Activated CD4-positive, alpha-beta memory T cell treated with anti-CD3 and anti-CD28 coated beads for 36 hours (primary cell): ENCODE data around the gene GPR18. TPM values are rescaled to one million over a fixed set of nuclear protein-coding genes. Genes with fewer than 3 reads are reported as not detected.

Experiments
- CTCF ChIA-PET: fragments of 350-600 bp; sonication (Branson Sonifier 250); formaldehyde crosslinking; loops from one replicate; lab custom pipeline; 2021; ENCODE audit warnings: antibody characterized with exemption, inconsistent platforms; lab: Charles Lee
- POLR2A ChIA-PET: fragments of 350-600 bp; sonication (Branson Sonifier 250); formaldehyde crosslinking; loops from one replicate; lab custom pipeline; 2021; ENCODE audit warnings: antibody characterized with exemption; lab: Charles Lee
- DNase-seq: peaks from one replicate; pipeline ENCODE4 v3.0.0-alpha.2; 2020
- H3K27ac Mint-ChIP-seq: one replicate; pipeline ENCODE4 v1.8.0; 2021; ENCODE audit warnings: mixed read lengths
- H3K27me3 Mint-ChIP-seq: one replicate; pipeline ENCODE4 v1.8.0; 2021; ENCODE audit warnings: mixed read lengths
- H3K36me3 Mint-ChIP-seq: one replicate; pipeline ENCODE4 v1.8.0; 2021; ENCODE audit warnings: mixed read lengths
- H3K4me1 Mint-ChIP-seq: one replicate; pipeline ENCODE4 v1.8.0; 2021; ENCODE audit warnings: low read depth, mixed read lengths
- H3K4me3 Mint-ChIP-seq: one replicate; pipeline ENCODE4 v1.8.0; 2021; ENCODE audit warnings: mild to moderate bottlenecking, mixed read lengths
- H3K9me3 Mint-ChIP-seq: one replicate; pipeline ENCODE4 v1.8.0; 2021; ENCODE audit warnings: mixed read lengths
- intact Hi-C: fragments of 100-400 bp; cut with micrococcal nuclease; formaldehyde crosslinking; loops from one replicate; pipeline ENCODE4 v1.15.1; 2023
- total RNA-seq, 2 experiments: library from RNA; stranded (reverse); gene quantifications; one replicate each; pipeline ENCODE4 v1.2.3, GENCODE V29; 2021

The GPR18 gene
- total RNA-seq, 2 experiments from 2014 or later = 2.4 to 2.8 TPM

- no peak overlapping the region for H3K27ac Mint-ChIP-seq
- H3K4me3 Mint-ChIP-seq = no peak overlapping the region
Observed at GRCh38 chr13:99278843-99279242, 20.7 kb upstream of the GPR18 start.

GRCh38 chr13:99278200-99278599 is 20.0 kb upstream of the GPR18 start:
- Mint-ChIP-seq H3K27me3 (no peaks in the 10 kb centered on the region), H3K9me3 (no peaks in the 10 kb centered on the region), H3K4me1 (peaks cover 93% of the 10 kb centered on the region), H3K27ac (no peak overlapping the region), H3K36me3 (peaks cover 15% of the 10 kb centered on the region), H3K4me3 (no peak overlapping the region)
- CTCF ChIA-PET = interaction anchor here (0.7 to 2.3 kb wide), 2 partner anchors 12 to 158 kb away, joined by 4 to 9 read pairs; no protein-coding TSS in a partner anchor
- no peak for DNase-seq
- intact Hi-C loops = no loop called here
- POLR2A ChIA-PET = interaction anchor here (1.5 kb wide), 1 partner anchor 26 kb away, joined by 4 read pairs; no protein-coding TSS in a partner anchor

More at GRCh38 chr13:99278843-99279242, 20.7 kb upstream of the GPR18 start:
- Mint-ChIP-seq H3K27me3 (no peaks in the 10 kb centered on the region), H3K4me1 (peaks cover 89% of the 10 kb centered on the region), H3K9me3 (no peaks in the 10 kb centered on the region), H3K36me3 (peaks cover 13% of the 10 kb centered on the region)
- no peak for DNase-seq
- ChIA-PET CTCF (interaction anchor here (1.4 to 2.3 kb wide), 2 partner anchors 13 to 158 kb away, joined by 6 to 9 read pairs; no protein-coding TSS in a partner anchor), POLR2A (interaction anchor here (1.5 kb wide), 1 partner anchor 25 kb away, joined by 4 read pairs; no protein-coding TSS in a partner anchor)
- intact Hi-C loops = loop anchor here (1.0 kb wide), 1 partner anchor 9 kb away; no protein-coding TSS in a partner anchor

- H3K27ac Mint-ChIP-seq = no peak overlapping the region
- no peaks in the 10 kb centered on the region for H3K27me3 Mint-ChIP-seq
- ChIA-PET POLR2A (no interaction called here), CTCF (interaction anchor here (0.7 to 2.3 kb wide), 4 partner anchors 11 to 159 kb away, joined by 4 to 9 read pairs (median 5); no protein-coding TSS in a partner anchor)
- peaks cover 19% of the 10 kb centered on the region for H3K36me3 Mint-ChIP-seq
- H3K4me3 Mint-ChIP-seq = no peak overlapping the region
- DNase-seq = no peak
- intact Hi-C loops = no loop called here
- peaks cover 2% of the 10 kb centered on the region for H3K9me3 Mint-ChIP-seq
- H3K4me1 Mint-ChIP-seq = peaks cover 92% of the 10 kb centered on the region
Observed at GRCh38 chr13:99277629-99278028, 19.4 kb upstream of the GPR18 start.

DNA sequence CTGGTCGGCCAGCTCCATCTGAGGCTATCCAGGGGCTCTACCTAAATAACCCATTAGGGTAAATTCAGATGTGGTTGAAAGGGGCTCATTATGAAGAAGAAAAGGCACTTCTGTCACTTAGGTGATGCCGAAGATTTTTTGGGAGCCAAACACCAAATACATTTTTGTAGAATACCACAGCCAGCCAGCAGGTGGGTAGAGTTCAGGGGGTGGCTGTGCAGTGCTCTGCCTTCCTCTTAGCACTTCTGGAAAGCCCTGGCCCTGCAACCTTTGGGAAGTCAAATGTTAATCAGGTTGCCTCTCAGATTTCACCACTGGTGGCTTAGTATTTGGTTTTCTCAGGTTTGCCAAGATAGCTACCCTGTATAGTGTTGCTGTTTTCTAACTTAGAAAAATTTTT is 18.5 kb upstream of the GPR18 start:
- ChIA-PET POLR2A (no interaction called here), CTCF (interaction anchor here (1.4 to 11.2 kb wide), 3 partner anchors 12 to 158 kb away, joined by 5 to 271 read pairs (median 5); no protein-coding TSS in a partner anchor)
- Mint-ChIP-seq H3K36me3 (peaks cover 28% of the 10 kb centered on the region), H3K27me3 (no peaks in the 10 kb centered on the region), H3K27ac (no peak overlapping the region), H3K4me1 (peaks cover 92% of the 10 kb centered on the region), H3K9me3 (peaks cover 9% of the 10 kb centered on the region), H3K4me3 (no peak overlapping the region)
- intact Hi-C loops = no loop called here
- DNase-seq = no peak

DNA sequence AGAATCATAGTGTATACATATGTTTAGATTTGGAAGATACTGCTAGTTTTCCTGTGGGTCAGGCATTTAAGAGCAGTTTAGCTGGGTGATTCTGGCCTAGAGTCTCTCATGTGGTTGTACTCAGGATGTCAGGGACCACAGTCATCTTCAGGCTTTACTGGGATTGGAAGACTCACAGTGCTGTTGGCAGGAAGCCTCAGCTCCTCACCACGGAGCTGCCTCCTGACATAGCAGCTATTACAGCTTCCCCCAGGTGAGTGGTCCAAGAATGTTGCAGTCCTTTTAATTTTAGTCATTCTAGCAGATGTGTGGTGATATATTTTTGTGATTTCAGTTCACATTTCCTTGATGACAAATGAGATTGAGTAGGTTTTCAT is 16.9 kb upstream of the GPR18 start:
- H3K27ac Mint-ChIP-seq = peak overlapping the region; percentile 44
- H3K4me3 Mint-ChIP-seq = no peak overlapping the region
- CTCF ChIA-PET = interaction anchor here (0.7 to 11.2 kb wide), 13 partner anchors 9 to 160 kb away, joined by 3 to 271 read pairs (median 3); no protein-coding TSS in a partner anchor
- peaks cover 9% of the 10 kb centered on the region for H3K9me3 Mint-ChIP-seq
- POLR2A ChIA-PET = interaction anchor here (0.6 to 1.9 kb wide), 6 partner anchors 13 to 161 kb away, joined by 3 to 6 read pairs (median 4); partner anchors contain the start of gene UBAC2
- peak; percentile 72 for DNase-seq
- peaks cover 29% of the 10 kb centered on the region for H3K36me3 Mint-ChIP-seq
- H3K27me3 Mint-ChIP-seq = no peaks in the 10 kb centered on the region
- H3K4me1 Mint-ChIP-seq = peaks cover 93% of the 10 kb centered on the region
- intact Hi-C loops = loop anchor here (1.0 to 2.0 kb wide), 2 partner anchors 14 to 21 kb away; no protein-coding TSS in a partner anchor

DNA sequence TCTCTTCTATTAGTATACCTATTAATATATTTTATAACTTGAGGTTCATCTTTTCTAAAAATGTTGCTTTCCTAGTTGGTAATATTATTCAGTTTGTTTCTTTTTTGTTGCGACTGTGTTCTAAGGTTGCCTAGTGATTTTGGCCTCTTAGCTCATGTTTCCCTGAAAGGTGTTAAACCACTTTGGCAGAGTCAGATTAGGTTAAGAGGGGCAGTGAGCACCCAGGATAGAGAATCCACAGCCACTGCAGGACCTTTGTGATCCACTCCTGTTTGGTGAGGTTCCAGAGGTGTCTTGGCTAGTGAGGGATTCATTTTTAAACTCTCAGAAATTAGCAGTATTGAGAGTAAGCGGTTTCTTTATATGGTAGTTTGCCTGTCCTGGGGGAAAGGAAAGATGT is 14.9 kb upstream of the GPR18 start:
- H3K9me3 Mint-ChIP-seq = peaks cover 9% of the 10 kb centered on the region
- intact Hi-C loops = loop anchor here (5.0 kb wide), 1 partner anchor 384 kb away; no protein-coding TSS in a partner anchor
- no peak for DNase-seq
- H3K4me1 Mint-ChIP-seq = peaks cover 81% of the 10 kb centered on the region
- H3K4me3 Mint-ChIP-seq = no peak overlapping the region
- ChIA-PET CTCF (interaction anchor here (1.1 to 11.2 kb wide), 2 partner anchors 94 to 162 kb away, joined by 3 to 271 read pairs; no protein-coding TSS in a partner anchor), POLR2A (no interaction called here)
- peaks cover 23% of the 10 kb centered on the region for H3K36me3 Mint-ChIP-seq
- H3K27me3 Mint-ChIP-seq = no peaks in the 10 kb centered on the region
- H3K27ac Mint-ChIP-seq = peak overlapping the region; percentile 55

GRCh38 chr13:99272481-99272880 is 14.3 kb upstream of the GPR18 start:
- ChIA-PET CTCF (interaction anchor here (4.0 to 11.2 kb wide), 4 partner anchors 11 to 162 kb away, joined by 37 to 271 read pairs (median 82); no protein-coding TSS in a partner anchor), POLR2A (interaction anchor here (1.0 to 1.3 kb wide), 2 partner anchors 34 to 163 kb away, joined by 4 read pairs; partner anchors contain the start of gene GPR183)
- Mint-ChIP-seq H3K4me1 (peaks cover 76% of the 10 kb centered on the region), H3K36me3 (peaks cover 24% of the 10 kb centered on the region), H3K27ac (no peak overlapping the region), H3K4me3 (no peak overlapping the region), H3K9me3 (peaks cover 9% of the 10 kb centered on the region), H3K27me3 (no peaks in the 10 kb centered on the region)
- intact Hi-C loops = loop anchor here (5.0 kb wide), 1 partner anchor 385 kb away; no protein-coding TSS in a partner anchor
- no peak for DNase-seq

DNA sequence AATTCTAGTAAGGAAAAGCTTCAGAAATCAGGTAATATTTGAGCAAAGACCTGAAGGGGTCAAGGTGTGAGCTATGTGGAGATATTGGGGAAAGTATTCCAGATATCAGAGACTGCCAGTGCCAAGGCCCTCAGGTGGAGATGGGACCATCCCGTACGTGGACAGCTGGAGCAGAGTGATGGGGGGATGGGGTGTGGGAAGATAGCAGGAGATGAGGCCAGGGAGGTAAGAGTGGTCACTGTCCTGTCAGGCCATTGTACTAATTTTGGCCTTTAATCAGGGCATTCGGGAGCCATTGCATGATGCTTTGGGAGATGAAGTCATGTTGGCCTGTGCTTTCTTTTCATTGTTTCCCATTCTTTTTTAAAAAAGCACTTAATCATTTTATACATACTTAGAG is 13.1 kb upstream of the GPR18 start:
- Mint-ChIP-seq H3K27me3 (no peaks in the 10 kb centered on the region), H3K4me3 (no peak overlapping the region), H3K9me3 (peaks cover 9% of the 10 kb centered on the region), H3K36me3 (peaks cover 26% of the 10 kb centered on the region), H3K4me1 (peaks cover 66% of the 10 kb centered on the region), H3K27ac (no peak overlapping the region)
- intact Hi-C loops = loop anchor here (5.0 kb wide), 1 partner anchor 386 kb away; no protein-coding TSS in a partner anchor
- ChIA-PET POLR2A (interaction anchor here (1.0 to 3.2 kb wide), 5 partner anchors 10 to 165 kb away, joined by 3 to 26 read pairs (median 4); partner anchors contain the start of genes GPR183 and UBAC2), CTCF (interaction anchor here (0.8 to 11.2 kb wide), 17 partner anchors 9 to 172 kb away, joined by 3 to 271 read pairs (median 13); partner anchors contain the start of genes GPR18 and GPR183)
- no peak for DNase-seq

DNA sequence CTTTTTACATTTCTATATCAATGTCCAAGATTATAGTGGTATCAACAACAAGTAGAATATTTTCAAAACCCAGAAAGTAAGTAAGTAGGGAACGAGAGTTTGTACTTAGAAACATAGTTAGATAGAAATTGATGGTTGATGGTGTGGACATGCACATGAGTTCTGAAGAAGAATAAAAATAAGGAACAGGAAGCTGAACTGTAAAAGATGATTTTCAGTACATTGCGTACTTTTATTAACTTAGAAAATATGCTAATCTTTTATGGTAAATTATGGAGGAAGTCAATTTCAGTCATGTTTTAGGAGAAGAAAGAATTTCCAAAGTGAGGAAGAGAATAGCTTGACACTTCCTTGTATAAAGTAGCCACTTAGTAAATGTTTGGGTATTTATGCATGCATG is 12.3 kb upstream of the GPR18 start:
- ChIA-PET POLR2A (interaction anchor here (0.6 to 3.2 kb wide), 10 partner anchors 11 to 165 kb away, joined by 3 to 26 read pairs (median 6); partner anchors contain the start of gene UBAC2), CTCF (interaction anchor here (0.6 to 11.2 kb wide), 42 partner anchors 10 to 401 kb away, joined by 3 to 271 read pairs (median 10); partner anchors contain the start of genes GPR18, GPR183 and UBAC2)
- peaks cover 9% of the 10 kb centered on the region for H3K9me3 Mint-ChIP-seq
- no peak for DNase-seq
- intact Hi-C loops = loop anchor here (1.0 to 5.0 kb wide), 3 partner anchors 37 to 387 kb away; partner anchors contain the start of gene GPR183
- no peaks in the 10 kb centered on the region for H3K27me3 Mint-ChIP-seq
- H3K27ac Mint-ChIP-seq = peak overlapping the region; percentile 62
- no peak overlapping the region for H3K4me3 Mint-ChIP-seq
- peaks cover 62% of the 10 kb centered on the region for H3K4me1 Mint-ChIP-seq
- H3K36me3 Mint-ChIP-seq = peaks cover 28% of the 10 kb centered on the region

GRCh38 chr13:99269627-99270241 is 11.6 kb upstream of the GPR18 start:
- POLR2A ChIA-PET = interaction anchor here (0.6 to 3.2 kb wide), 18 partner anchors 12 to 166 kb away, joined by 3 to 26 read pairs (median 4); partner anchors contain the start of gene UBAC2
- Mint-ChIP-seq H3K27me3 (no peaks in the 10 kb centered on the region), H3K36me3 (peaks cover 24% of the 10 kb centered on the region), H3K27ac (peak overlapping the region; percentile 62), H3K9me3 (peaks cover 9% of the 10 kb centered on the region), H3K4me3 (no peak overlapping the region), H3K4me1 (peaks cover 62% of the 10 kb centered on the region)
- intact Hi-C loops = loop anchor here (1.0 to 5.0 kb wide), 7 partner anchors 19 to 388 kb away; partner anchors contain the start of genes CLYBL and GPR183
- no peak for DNase-seq
- CTCF ChIA-PET = interaction anchor here (0.6 to 11.2 kb wide), 66 partner anchors 9 to 400 kb away, joined by 3 to 271 read pairs (median 5); partner anchors contain the start of genes GPR18, GPR183 and UBAC2

DNA sequence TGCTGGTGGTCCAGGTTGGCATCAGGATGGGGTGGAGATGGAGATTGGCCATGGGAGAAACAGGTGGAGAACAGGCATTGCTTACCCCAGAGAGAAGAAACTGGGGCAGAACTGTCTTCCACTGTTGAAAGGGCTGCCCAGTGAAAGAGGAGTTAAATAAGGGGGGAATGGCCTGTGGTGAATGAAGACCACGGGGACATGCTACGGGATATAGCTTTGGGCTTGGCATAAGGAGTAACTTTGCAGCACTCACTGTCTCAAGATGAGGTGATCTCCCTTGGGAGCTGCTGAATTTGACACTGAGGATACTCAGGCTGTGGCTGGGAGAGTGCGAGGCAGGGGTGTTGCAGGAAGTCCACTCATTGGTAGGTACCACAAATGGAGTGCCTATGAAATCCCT is 10.6 kb upstream of the GPR18 start:
- intact Hi-C loops = loop anchor here (1.0 to 5.0 kb wide), 4 partner anchors 19 to 338 kb away; partner anchors contain the start of gene CLYBL
- CTCF ChIA-PET = interaction anchor here (0.6 to 11.2 kb wide), 45 partner anchors 8 to 399 kb away, joined by 3 to 271 read pairs (median 7); partner anchors contain the start of genes GPR18, GPR183 and UBAC2
- peaks cover 9% of the 10 kb centered on the region for H3K9me3 Mint-ChIP-seq
- no peak for DNase-seq
- POLR2A ChIA-PET = interaction anchor here (0.8 to 3.2 kb wide), 12 partner anchors 25 to 167 kb away, joined by 3 to 26 read pairs (median 6); partner anchors contain the start of gene UBAC2
- H3K4me1 Mint-ChIP-seq = peaks cover 63% of the 10 kb centered on the region
- no peaks in the 10 kb centered on the region for H3K27me3 Mint-ChIP-seq
- H3K36me3 Mint-ChIP-seq = peaks cover 24% of the 10 kb centered on the region
- H3K4me3 Mint-ChIP-seq = no peak overlapping the region
- no peak overlapping the region for H3K27ac Mint-ChIP-seq
